ENCODE measurements around the gene BARX1. TPM values are rescaled to one million over a fixed set of nuclear protein-coding genes. Genes with fewer than 3 reads are reported as not detected.

Gene BARX1
- total RNA-seq, 4 donors from 2014 or later = not detected

DNA sequence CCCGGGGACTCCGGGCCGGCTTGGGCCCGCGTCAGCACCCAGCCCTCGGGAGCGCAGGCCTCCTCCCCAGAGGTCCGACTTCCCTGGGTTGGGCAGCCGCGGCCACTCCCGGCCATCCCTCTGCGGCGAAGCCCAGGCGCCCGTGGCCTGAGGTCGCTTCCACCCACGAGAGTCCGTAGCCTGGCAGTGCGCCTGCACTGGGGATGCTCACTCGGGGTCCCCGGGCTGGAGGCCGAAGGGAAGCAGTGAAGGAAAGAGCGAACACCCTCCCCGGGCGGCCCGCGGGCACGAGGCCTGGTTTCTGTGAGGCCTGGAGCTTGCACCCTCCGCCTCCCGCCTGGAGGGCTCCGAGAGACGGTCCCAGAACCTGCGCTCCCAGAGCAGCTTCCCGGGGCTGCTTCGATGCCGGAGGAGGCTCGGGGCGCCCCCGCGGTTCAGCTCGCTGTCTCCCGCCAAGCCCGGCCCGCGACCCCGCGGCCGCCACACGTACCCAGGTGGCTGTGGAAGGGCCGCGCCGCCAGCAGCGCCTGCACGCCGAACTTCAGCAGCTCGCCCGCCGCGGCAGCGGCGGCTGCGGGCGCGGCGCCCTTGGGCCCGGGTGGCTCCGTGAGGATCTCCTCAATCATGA, 607 bp downstream of the BARX1 start:
- no peak overlapping the region for H3K4me3 ChIP-seq (ENCODE audit: low read depth, poor library complexity, severe bottlenecking)
- no peak for DNase-seq (ENCODE audit: low spot score in 2 of 2)
- TF ChIP-seq CTCF (IDR thresholded peaks at IDR 0.05) (no peak), POLR2A (IDR thresholded peaks at IDR 0.05) (no peak)
- intact Hi-C loops (cut with DNase I; ENCODE audit: low total_unique reads) = no loop called here
- WGBS, 2 donors = 23% methylated on average over 36 of the region's 67 CpGs; no CpG with 5 or more reads in 1 of the 2 donors

DNA sequence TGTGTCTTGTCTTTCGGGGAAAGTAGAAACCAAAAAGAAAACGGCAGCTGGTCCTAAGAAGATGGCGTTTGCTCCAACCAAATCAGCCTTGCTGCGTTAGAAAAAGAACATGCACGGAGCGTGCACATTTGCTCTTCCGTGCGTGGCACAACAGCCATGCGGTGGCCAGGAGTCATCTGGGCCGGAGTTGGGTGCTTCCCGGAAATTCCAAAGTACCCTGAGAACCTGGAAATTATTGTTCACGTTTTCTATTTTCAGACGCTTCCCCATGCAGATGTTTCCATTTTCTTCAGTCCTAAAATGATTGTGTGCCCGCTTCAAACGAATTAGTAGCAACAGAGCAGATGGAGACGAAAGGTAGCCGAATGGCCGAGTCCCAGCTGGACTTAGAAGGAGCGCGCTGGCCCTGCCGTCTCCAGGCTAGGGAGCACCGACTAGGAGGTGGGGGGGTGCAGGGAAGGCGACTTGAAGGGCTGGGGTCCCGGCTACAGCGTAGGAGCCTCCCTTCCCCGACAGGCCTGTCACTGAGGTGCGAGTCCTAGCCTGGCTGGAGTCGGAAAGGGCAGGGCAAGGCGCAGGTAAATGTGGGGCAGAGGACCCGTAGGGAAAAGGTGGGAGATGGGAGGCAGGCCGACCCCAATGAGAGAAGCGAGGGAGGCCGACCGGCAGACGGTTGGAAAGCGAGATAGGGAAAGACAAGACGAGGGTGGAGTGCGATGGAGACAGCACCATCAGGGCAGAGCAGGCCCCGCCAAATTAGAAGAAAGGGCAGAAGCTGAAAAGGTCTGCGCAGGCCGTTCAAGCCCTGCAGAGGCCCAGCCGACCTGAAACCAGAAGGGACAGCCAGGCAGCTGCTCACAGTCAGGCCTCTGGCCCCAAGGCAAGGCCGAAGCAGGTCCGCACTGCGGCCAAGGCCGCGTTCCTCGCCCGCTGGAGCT, 1.4 kb downstream of the BARX1 start:
- WGBS, 2 donors = 48 to 49% methylated on average over 45 to 49 of the region's 49 CpGs
- DNase-seq (ENCODE audit: low spot score in 2 of 2) = no peak
- no peak overlapping the region for H3K4me3 ChIP-seq (ENCODE audit: low read depth, poor library complexity, severe bottlenecking)
- intact Hi-C loops (cut with DNase I; ENCODE audit: low total_unique reads) = no loop called here
- TF ChIP-seq CTCF (IDR thresholded peaks at IDR 0.05) = no peak
- TF ChIP-seq POLR2A (IDR thresholded peaks at IDR 0.05) = no peak

GRCh38 chr9:93952784-93953495, 2.2 kb downstream of the BARX1 start:
- 3% methylated on average over 24 to 54 of the region's 55 CpGs for WGBS, 2 donors
- TF ChIP-seq POLR2A (IDR thresholded peaks at IDR 0.05) = no peak
- no peak for TF ChIP-seq CTCF (IDR thresholded peaks at IDR 0.05)
- peak in 1 of 2 donors; percentile 79 for DNase-seq (ENCODE audit: low spot score in 2 of 2)
- H3K4me3 ChIP-seq (ENCODE audit: low read depth, poor library complexity, severe bottlenecking) = no peak overlapping the region
- intact Hi-C loops (cut with DNase I; ENCODE audit: low total_unique reads) = no loop called here

GRCh38 chr9:93952119-93952783, 2.9 kb downstream of the BARX1 start:
- peak in 1 of 2 donors; percentile 80 for DNase-seq (ENCODE audit: low spot score in 2 of 2)
- WGBS, 2 donors = 5 to 6% methylated on average over 33 to 39 of the region's 39 CpGs
- TF ChIP-seq POLR2A (IDR thresholded peaks at IDR 0.05) = no peak
- TF ChIP-seq CTCF (IDR thresholded peaks at IDR 0.05) = no peak
- intact Hi-C loops (cut with DNase I; ENCODE audit: low total_unique reads) = no loop called here
- H3K4me3 ChIP-seq (ENCODE audit: low read depth, poor library complexity, severe bottlenecking) = no peak overlapping the region

DNA sequence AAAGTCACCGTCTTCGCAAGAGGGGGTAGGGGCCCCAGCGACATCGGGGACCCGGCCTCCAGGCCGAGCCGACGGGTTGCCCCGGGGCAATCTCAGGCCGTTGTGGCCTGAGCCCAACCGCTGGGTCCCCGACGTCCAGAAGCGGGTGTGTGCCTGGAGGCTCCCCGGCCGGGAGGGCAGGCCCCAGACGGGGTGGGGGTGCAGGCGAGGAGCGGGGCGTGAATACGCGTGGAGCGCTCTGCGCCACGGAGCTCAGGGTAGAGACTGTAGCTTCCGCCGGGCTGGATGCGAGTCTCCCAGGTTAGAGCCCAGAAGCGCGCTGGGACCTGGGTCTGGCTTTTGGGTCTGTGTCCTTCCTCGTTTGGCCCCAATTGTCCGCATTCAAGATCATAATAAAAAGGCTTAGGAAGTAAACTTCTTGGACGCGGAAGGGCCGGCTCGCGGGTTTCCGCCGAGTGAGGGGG, 3.5 kb downstream of the BARX1 start:
- TF ChIP-seq CTCF (IDR thresholded peaks at IDR 0.05) = no peak
- TF ChIP-seq POLR2A (IDR thresholded peaks at IDR 0.05) = no peak
- DNase-seq (ENCODE audit: low spot score in 2 of 2) = peak in 1 of 2 donors; percentile 76
- no peak overlapping the region for H3K4me3 ChIP-seq (ENCODE audit: low read depth, poor library complexity, severe bottlenecking)
- 0 to 2% methylated on average over 29 to 34 of the region's 39 CpGs for WGBS, 2 donors
- intact Hi-C loops (cut with DNase I; ENCODE audit: low total_unique reads) = no loop called here
